ENCODE measurements around the gene CHST3.

Gene CHST3

DNA sequence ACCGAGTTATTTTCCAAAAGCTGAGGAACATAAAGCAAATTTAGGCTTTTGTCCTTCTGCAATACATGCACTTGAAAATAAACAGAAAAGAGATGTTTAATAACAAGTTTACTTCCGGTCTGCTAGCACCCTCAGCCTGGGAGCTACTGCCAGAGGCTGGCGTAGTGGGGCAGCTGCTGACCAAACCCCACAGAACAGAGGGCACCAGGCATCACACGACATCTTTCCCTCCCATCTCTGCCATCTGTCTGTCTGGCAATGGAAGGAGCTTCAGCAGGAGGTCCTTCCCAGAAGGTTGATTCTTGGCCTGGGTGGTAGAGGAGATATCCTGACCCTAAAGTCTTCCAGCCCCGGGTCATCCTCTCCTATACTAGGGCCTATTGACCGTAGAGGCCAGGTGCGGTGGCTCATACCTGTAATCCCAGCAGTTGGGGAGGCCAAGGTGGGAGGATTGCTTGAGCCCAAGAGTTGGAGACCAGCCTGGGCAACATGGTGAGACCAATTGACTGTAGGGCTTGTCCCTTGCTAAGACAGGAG is 47.8 kb downstream of the CHST3 start:
- DNase-seq (ENCODE audit: low read depth) = no peak
- TF ChIP-seq, protein P1, sequence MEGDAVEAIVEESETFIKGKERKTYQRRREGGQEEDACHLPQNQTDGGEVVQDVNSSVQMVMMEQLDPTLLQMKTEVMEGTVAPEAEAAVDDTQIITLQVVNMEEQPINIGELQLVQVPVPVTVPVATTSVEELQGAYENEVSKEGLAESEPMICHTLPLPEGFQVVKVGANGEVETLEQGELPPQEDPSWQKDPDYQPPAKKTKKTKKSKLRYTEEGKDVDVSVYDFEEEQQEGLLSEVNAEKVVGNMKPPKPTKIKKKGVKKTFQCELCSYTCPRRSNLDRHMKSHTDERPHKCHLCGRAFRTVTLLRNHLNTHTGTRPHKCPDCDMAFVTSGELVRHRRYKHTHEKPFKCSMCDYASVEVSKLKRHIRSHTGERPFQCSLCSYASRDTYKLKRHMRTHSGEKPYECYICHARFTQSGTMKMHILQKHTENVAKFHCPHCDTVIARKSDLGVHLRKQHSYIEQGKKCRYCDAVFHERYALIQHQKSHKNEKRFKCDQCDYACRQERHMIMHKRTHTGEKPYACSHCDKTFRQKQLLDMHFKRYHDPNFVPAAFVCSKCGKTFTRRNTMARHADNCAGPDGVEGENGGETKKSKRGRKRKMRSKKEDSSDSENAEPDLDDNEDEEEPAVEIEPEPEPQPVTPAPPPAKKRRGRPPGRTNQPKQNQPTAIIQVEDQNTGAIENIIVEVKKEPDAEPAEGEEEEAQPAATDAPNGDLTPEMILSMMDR (conservative IDR thresholded peaks at IDR 0.05; ENCODE audit: control insufficient read depth, insufficient read depth, low read depth, low read length) = no peak
- no peak overlapping the region for H3K4me3 ChIP-seq (ENCODE audit: control insufficient read depth, low read depth, low read length)

DNA sequence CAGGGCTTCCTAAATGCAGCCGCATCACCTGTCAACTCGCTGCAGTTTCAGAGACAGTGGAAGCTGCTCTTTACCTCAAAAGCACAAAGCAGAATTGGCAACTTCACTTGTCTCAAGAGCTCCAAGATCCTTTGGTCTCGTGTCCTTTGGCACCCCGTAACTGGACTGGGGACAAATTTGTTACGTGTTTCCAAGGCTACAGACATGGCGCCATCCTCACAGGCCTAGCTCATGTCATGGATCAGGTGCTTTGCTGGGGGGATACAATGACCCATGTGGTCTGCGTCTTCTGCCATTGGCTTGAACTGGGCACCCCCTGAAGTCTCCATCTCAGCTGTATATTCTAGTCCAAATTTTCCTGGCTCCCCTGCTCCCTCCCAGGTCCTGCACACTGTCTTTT is 48.6 kb downstream of the CHST3 start:
- TF ChIP-seq, protein P1 (conservative IDR thresholded peaks at IDR 0.05; ENCODE audit: control insufficient read depth, insufficient read depth, low read depth, low read length) = no peak
- no peak overlapping the region for H3K4me3 ChIP-seq (ENCODE audit: control insufficient read depth, low read depth, low read length)
- no peak for DNase-seq (ENCODE audit: low read depth)

DNA sequence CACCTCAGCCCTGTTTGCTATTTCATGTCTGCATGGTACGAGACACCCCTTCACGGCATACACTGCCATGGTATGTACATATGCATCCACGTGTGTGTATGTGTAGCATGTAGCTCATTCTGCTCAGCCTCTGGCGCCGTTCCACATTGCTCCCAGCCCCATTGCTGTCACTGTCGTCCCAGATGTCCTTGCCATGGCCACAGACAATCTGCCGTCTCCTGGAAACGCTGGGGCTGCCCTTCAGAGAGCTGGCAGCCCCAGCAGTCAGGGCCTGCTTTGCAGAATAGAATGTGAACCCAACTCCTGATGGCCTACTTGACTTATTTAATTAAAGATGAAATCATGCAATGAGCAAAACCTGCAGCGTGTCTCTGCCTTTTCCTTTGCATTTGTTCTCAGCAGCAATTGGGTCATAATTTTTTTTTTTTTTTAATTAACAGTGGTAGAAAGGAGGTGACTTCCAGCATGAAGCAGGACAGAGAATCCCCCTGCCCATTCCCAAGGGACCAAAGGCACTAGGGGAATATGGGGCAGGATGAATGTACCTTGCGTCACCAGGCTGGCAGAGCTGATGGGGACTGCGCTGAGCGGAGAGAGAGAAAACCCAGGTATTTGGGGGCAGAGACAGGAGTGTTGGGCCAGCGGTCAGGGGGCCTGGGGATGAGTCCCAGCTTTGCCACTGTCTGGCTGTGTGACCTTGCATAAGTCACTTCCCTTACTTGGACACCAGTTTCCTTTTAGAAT is 49.2 kb downstream of the CHST3 start:
- no peak for DNase-seq (ENCODE audit: low read depth)
- TF ChIP-seq, protein P1 (conservative IDR thresholded peaks at IDR 0.05; ENCODE audit: control insufficient read depth, insufficient read depth, low read depth, low read length) = no peak
- H3K4me3 ChIP-seq (ENCODE audit: control insufficient read depth, low read depth, low read length) = no peak overlapping the region

- TF ChIP-seq, protein P1 (conservative IDR thresholded peaks at IDR 0.05; ENCODE audit: control insufficient read depth, insufficient read depth, low read depth, low read length) = no peak
- DNase-seq (ENCODE audit: low read depth) = no peak
- H3K4me3 ChIP-seq (ENCODE audit: control insufficient read depth, low read depth, low read length) = no peak overlapping the region
These were observed 50.0 kb downstream of the CHST3 start for GRCh38 chr10:72014197-72014596.

DNA sequence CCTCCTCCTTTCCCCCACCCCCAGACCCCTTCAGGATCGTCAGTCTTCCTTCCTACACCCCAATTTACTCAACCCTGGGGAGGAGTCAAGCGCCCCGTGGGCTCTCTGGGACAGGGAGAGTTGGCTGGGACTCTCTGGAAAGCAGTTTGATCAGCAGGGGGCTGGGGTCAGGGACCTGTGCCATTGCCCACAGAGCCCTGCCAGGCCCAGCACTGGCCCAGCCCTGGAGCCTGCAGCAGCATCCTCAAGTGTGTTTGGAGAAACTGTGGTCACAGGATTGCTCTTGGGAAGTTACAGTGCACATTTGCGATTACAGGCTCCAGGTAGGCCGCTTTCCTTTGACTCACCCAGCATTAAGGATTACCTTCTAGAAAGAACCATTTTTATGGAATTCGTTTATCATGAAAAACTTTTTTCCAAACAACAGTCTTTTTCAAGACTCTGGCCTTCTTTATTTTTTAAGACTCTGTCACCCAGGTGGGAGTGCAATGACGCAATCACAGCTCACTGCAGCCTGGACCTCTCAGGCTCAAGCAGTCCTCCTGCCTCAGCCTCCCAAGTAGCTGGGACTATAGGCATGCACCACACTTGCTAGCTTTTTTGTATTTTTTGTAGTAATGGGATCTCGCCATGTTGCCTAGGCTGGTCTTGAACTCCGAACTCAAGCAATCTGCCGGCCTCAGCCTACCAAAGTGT is 50.7 kb downstream of the CHST3 start:
- no peak overlapping the region for H3K4me3 ChIP-seq (ENCODE audit: control insufficient read depth, low read depth, low read length)
- DNase-seq (ENCODE audit: low read depth) = no peak
- TF ChIP-seq, protein P1 (conservative IDR thresholded peaks at IDR 0.05; ENCODE audit: control insufficient read depth, insufficient read depth, low read depth, low read length) = no peak

- TF ChIP-seq, protein P1 (conservative IDR thresholded peaks at IDR 0.05; ENCODE audit: control insufficient read depth, insufficient read depth, low read depth, low read length) = no peak
- DNase-seq (ENCODE audit: low read depth) = no peak
- no peak overlapping the region for H3K4me3 ChIP-seq (ENCODE audit: control insufficient read depth, low read depth, low read length)
These were observed 51.6 kb downstream of the CHST3 start for GRCh38 chr10:72015841-72016240.
